ENCODE data around the gene INF2. TPM values are rescaled to one million over a fixed set of nuclear protein-coding genes. Genes with fewer than 3 reads are reported as not detected.

INF2 gene
- total RNA-seq, 1 experiment from 2014 or later = 70.8 TPM

- H3K9me3 ChIP-seq = no peaks in the 10 kb centered on the region
- H3K9me3 Mint-ChIP-seq (ENCODE audit: unreplicated experiment) = no peaks in the 10 kb centered on the region
- H3K27me3 Mint-ChIP-seq (ENCODE audit: insufficient read depth, unreplicated experiment) = no peaks in the 10 kb centered on the region
- no peak overlapping the region for H3K4me3 ChIP-seq (ENCODE audit: low read depth, low read length)
- TF ChIP-seq CTCF (IDR thresholded peaks at IDR 0.05; ENCODE audit: insufficient read depth in 1 of 2, low read depth in 1 of 2, low read length in 1 of 2, severe bottlenecking in 1 of 2, unreplicated experiment in 1 of 2) = no peak
- DNase-seq = no peak
- H3K27me3 ChIP-seq (replicated peaks; ENCODE audit: control insufficient read depth, insufficient read depth, low read length) = no peaks in the 10 kb centered on the region
- no peak overlapping the region for H3K4me3 Mint-ChIP-seq (ENCODE audit: unreplicated experiment)
- intact Hi-C loops (cut with micrococcal nuclease; ENCODE audit: unreplicated experiment) = no loop called here
- BruUV-seq (replicated peaks) = no TSS peak
- no peak overlapping the region for H3K27ac Mint-ChIP-seq (ENCODE audit: unreplicated experiment)
- no peaks in the 10 kb centered on the region for H3K4me1 Mint-ChIP-seq (ENCODE audit: low read depth, unreplicated experiment)
- POLR2A ChIA-PET = no interaction called here
- H3K36me3 ChIP-seq (ENCODE audit: control insufficient read depth, insufficient read depth, low read length) = peaks cover 4% of the 10 kb centered on the region
- CTCF ChIA-PET = no interaction called here
- peaks cover 2% of the 10 kb centered on the region for H3K4me1 ChIP-seq
- peaks cover 74% of the 10 kb centered on the region for H3K36me3 Mint-ChIP-seq (ENCODE audit: insufficient read depth, unreplicated experiment)
These were observed 13.3 kb downstream of the INF2 start for GRCh38 chr14:104702673-104703072.

DNA sequence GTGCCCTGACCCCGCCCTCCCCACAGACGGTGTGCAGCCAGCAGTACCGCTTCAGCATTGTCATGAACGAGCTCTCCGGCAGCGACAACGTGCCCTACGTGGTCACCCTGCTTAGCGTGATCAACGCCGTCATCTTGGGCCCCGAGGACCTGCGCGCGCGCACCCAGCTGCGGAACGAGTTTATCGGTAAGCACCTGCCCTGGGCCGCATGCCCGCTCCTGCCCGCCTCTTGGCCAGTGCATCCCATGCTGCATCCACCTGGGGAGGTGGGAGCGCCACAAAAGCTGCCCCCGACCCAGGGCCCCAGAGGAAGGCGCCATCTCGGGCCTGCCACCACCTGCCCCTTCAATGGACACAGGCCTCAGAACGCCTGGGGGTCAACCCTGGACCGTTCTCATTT lies 13.9 kb downstream of the INF2 start:
- intact Hi-C loops (cut with micrococcal nuclease; ENCODE audit: unreplicated experiment) = no loop called here

DNA sequence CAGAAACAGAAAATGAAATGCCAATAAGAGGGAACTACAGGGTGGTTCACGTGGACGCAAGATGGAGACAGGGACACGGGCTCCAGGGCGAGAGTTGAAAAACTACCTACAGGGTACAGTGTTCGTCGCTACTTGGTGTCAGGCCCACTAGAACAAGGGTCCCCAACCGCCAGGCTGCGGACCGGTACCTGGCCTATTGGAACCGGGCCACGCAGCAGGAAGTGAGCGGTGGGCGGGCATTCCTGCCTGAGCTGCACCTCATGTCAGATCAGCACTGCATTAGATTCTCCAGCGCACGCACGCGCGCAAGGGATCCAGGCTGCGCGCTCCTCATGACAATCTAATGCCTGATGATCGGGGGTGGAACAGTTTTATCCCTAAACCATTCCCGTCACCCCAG lies 14.8 kb downstream of the INF2 start:
- Mint-ChIP-seq H3K27ac (ENCODE audit: unreplicated experiment) (no peak overlapping the region), H3K36me3 (ENCODE audit: insufficient read depth, unreplicated experiment) (peaks cover 72% of the 10 kb centered on the region), H3K9me3 (ENCODE audit: unreplicated experiment) (no peaks in the 10 kb centered on the region), H3K4me1 (ENCODE audit: low read depth, unreplicated experiment) (no peaks in the 10 kb centered on the region), H3K27me3 (ENCODE audit: insufficient read depth, unreplicated experiment) (no peaks in the 10 kb centered on the region), H3K4me3 (ENCODE audit: unreplicated experiment) (no peak overlapping the region)
- ChIA-PET POLR2A (no interaction called here), CTCF (no interaction called here)
- H3K4me3 ChIP-seq (ENCODE audit: low read depth, low read length) = no peak overlapping the region
- no peak for DNase-seq
- H3K4me1 ChIP-seq = no peaks in the 10 kb centered on the region
- no peaks in the 10 kb centered on the region for H3K9me3 ChIP-seq
- TF ChIP-seq CTCF (IDR thresholded peaks at IDR 0.05; ENCODE audit: insufficient read depth in 1 of 2, low read depth in 1 of 2, low read length in 1 of 2, severe bottlenecking in 1 of 2, unreplicated experiment in 1 of 2) = no peak
- intact Hi-C loops (cut with micrococcal nuclease; ENCODE audit: unreplicated experiment) = no loop called here
- BruUV-seq (replicated peaks) = TSS peak; percentile 51
- H3K36me3 ChIP-seq (ENCODE audit: control insufficient read depth, insufficient read depth, low read length) = peaks cover 4% of the 10 kb centered on the region
- no peaks in the 10 kb centered on the region for H3K27me3 ChIP-seq (replicated peaks; ENCODE audit: control insufficient read depth, insufficient read depth, low read length)

More for the DNA sequence above, 13.9 kb downstream of the INF2 start:
- Histone ChIP-seq H3K4me1 (no peaks in the 10 kb centered on the region; the same call in 1 of the 2 replicates), H3K4me3 (ENCODE audit: low read depth, low read length) (no peak overlapping the region), H3K36me3 (ENCODE audit: control insufficient read depth, insufficient read depth, low read length) (peaks cover 4% of the 10 kb centered on the region), H3K9me3 (no peaks in the 10 kb centered on the region), H3K27me3 (replicated peaks; ENCODE audit: control insufficient read depth, insufficient read depth, low read length) (no peaks in the 10 kb centered on the region)
- H3K9me3 Mint-ChIP-seq (ENCODE audit: unreplicated experiment) = no peaks in the 10 kb centered on the region
- peaks cover 72% of the 10 kb centered on the region for H3K36me3 Mint-ChIP-seq (ENCODE audit: insufficient read depth, unreplicated experiment)
- DNase-seq = no peak
- H3K4me3 Mint-ChIP-seq (ENCODE audit: unreplicated experiment) = no peak overlapping the region
- POLR2A ChIA-PET = no interaction called here
- BruUV-seq (replicated peaks) = no TSS peak
- H3K27ac Mint-ChIP-seq (ENCODE audit: unreplicated experiment) = no peak overlapping the region
- H3K27me3 Mint-ChIP-seq (ENCODE audit: insufficient read depth, unreplicated experiment) = no peaks in the 10 kb centered on the region
- H3K4me1 Mint-ChIP-seq (ENCODE audit: low read depth, unreplicated experiment) = no peaks in the 10 kb centered on the region
- CTCF ChIA-PET = interaction anchor here (0.6 kb wide), 1 partner anchor 49 kb away, joined by 3 read pairs; no protein-coding TSS in a partner anchor
- no peak for TF ChIP-seq CTCF (IDR thresholded peaks at IDR 0.05; ENCODE audit: insufficient read depth in 1 of 2, low read depth in 1 of 2, low read length in 1 of 2, severe bottlenecking in 1 of 2, unreplicated experiment in 1 of 2)
